ENCODE results near the gene FASTKD2.

GRCh38 chr2:206756816-206757215 is 8.6 kb upstream of the FASTKD2 start:
- TF ChIP-seq POLR2A (IDR thresholded peaks at IDR 0.05; ENCODE audit: low read length) (no peak), GATA1 (IDR thresholded peaks at IDR 0.05; ENCODE audit: low read depth, low read length) (no peak)

Measured in erythroblast (primary cell).